Breast epithelium (tissue), 3 donors: ENCODE data around the gene DUSP22.

ENCODE experiments used
- POLR2A ChIP-seq: fragments of 450-650 bp; IDR thresholded peaks from one replicate; pipeline ENCODE4 v1.6.1; 2016; ENCODE audit warnings: antibody characterized with exemption, mild to moderate bottlenecking, moderate library complexity
- POLR2AphosphoS5 ChIP-seq, 3 donors: sonication (generic); formaldehyde crosslinking; IDR thresholded peaks; one replicate each; pipeline ENCODE4 v1.6.1; 2017; ENCODE audit warnings: antibody characterized with exemption in 3 of 3
- TF ChIP-seq, protein P1 (sequence below), 3 donors: fragments of 450-650 bp; IDR thresholded peaks; one replicate each; pipeline ENCODE4 v1.5.1; 2016 to 2017; ENCODE audit warnings: antibody characterized with exemption in 3 of 3, mild to moderate bottlenecking in 3 of 3, moderate library complexity in 3 of 3

DNA sequence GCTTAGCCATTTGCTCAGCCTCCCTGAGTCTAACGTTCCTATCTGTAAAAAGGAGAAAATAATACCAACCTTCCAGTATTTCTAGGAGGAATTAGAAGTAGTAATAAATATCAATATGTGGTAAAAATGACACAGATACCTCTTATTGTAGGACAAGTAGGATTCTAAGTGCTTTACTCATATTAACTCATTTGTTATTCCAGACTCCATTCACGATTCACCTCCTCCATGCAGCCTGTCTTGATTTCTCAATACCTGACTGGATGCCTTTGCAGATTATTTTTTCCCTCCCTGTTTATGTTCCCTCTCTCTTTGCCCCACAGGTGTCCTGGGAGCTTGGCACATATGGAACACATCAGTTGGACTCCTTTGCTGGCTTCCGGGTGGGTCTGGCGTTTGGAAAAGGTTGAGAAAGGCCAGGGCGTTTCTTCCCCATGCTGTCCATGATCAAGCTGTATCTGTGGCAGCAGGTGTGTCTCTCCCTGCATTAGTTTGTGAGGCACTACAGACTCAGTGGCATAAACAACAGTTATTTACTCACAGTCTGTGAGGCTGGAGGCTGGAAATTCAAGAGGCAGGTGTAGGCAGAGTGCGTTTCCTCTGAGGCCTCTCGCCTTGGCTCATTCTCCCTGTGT lies 10.7 kb upstream of the DUSP22 start:
- TF ChIP-seq POLR2AphosphoS5 (IDR thresholded peaks at IDR 0.05) = no peak
- TF ChIP-seq, protein P1, sequence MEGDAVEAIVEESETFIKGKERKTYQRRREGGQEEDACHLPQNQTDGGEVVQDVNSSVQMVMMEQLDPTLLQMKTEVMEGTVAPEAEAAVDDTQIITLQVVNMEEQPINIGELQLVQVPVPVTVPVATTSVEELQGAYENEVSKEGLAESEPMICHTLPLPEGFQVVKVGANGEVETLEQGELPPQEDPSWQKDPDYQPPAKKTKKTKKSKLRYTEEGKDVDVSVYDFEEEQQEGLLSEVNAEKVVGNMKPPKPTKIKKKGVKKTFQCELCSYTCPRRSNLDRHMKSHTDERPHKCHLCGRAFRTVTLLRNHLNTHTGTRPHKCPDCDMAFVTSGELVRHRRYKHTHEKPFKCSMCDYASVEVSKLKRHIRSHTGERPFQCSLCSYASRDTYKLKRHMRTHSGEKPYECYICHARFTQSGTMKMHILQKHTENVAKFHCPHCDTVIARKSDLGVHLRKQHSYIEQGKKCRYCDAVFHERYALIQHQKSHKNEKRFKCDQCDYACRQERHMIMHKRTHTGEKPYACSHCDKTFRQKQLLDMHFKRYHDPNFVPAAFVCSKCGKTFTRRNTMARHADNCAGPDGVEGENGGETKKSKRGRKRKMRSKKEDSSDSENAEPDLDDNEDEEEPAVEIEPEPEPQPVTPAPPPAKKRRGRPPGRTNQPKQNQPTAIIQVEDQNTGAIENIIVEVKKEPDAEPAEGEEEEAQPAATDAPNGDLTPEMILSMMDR (IDR thresholded peaks at IDR 0.05) = no peak
- TF ChIP-seq POLR2A = no peak
